HG02642 (cell line): ENCODE measurements around the gene CAMTA1.

Source experiments
- ATAC-seq: cut with Tn5 transposase; IDR thresholded peaks from one replicate; pipeline ENCODE4 v1.9.1; 2021; ENCODE audit warnings: mild to moderate bottlenecking; ENCODE audit not compliant: unreplicated experiment, poor library complexity

CAMTA1 gene

DNA sequence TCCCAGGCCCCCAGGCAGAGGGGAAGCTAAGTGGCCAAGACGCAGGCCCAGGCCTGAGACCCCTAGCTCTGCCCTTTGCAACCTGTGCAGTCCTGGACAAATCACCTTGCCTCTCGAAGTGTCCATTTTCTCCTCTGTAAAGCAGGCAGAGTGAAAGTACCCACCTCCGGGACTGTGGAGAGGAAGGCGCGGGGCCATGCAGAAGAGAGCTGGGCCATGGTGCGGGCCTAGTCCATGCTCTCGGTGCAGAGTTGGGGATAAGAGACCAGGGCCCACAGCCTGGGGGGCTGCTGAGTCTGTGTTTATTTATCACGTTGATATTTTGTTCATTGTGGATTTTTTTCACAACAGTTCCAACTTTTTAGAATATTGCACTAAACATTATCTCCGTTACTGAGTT is 825.7 kb downstream of the CAMTA1 start:
- ATAC-seq: no peak

DNA sequence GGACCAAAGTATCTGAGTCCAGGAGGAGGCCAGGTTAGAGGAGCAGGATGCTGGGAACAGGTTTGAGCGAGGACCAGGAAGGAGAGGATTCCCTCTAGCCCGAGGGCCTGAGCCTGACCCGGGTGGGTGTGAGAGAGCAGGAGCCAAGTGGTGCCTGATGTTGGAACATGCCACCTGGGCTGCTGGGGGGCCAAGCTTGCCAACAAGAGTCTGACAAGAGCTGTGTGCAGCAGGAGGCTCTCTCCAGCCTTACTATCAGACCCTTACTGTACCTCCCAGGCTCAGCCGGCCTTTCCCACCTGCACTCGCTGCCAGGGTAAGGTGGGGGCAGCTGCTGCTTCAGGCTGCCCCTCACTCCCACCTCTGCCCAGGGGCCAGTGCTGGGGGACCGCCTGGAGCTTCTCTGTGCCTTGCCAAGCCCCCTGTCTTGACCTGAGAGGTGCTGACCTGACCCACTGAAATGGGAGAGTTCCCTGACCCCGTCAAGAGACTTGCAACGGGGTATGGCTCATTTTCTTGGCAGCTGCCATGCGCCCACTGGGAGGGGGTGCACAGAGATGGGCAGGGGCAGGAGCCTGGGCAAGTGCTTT is 826.3 kb downstream of the CAMTA1 start:
- no peak for ATAC-seq

GRCh38 chr1:7613106-7613850 is 828.0 kb downstream of the CAMTA1 start:
- ATAC-seq: no peak

DNA sequence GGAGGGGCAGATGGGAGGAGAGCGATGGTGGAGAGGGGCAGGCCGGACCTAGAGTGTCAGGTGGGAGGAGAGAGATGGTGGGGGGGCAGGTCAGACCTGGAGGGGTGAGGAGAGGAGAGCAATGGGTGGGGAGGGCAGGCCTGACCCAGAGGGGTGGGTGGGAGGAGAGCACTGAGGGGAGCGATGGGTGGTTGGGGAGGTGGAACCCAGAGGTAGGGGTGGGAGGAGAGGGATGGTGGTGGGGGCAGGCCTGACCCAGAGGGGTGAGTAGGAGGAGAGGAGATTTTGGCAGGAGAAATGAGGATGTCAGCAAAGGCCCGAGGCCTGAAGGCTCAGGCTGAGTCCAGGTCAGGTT is 828.6 kb downstream of the CAMTA1 start:
- no peak for ATAC-seq

- no peak for ATAC-seq
These were observed 829.4 kb downstream of the CAMTA1 start for GRCh38 chr1:7614576-7615074.

GRCh38 chr1:7615138-7615537 is 829.9 kb downstream of the CAMTA1 start:
- no peak for ATAC-seq

- no peak for ATAC-seq
These were observed 831.0 kb downstream of the CAMTA1 start for GRCh38 chr1:7616076-7616832.

DNA sequence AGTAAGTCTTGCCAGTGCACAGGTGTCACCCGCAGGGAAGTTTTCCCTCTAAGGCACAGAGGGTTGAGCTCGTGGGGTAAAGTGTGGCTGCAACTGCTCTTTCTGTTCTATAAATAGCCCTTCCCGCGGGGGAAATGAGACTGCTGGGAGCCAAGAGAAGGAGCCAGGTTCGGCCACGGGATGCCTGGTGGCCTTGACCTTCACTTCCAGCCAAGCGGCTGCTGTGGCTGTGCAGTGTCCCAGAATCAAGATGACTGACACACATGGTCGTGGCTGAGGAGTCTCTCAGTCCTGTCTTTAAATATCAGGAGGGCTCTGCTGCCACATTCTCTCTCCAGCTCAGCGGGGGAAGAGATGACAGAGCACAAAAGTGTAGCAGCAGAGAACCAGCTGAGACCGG is 831.7 kb downstream of the CAMTA1 start:
- no peak for ATAC-seq

DNA sequence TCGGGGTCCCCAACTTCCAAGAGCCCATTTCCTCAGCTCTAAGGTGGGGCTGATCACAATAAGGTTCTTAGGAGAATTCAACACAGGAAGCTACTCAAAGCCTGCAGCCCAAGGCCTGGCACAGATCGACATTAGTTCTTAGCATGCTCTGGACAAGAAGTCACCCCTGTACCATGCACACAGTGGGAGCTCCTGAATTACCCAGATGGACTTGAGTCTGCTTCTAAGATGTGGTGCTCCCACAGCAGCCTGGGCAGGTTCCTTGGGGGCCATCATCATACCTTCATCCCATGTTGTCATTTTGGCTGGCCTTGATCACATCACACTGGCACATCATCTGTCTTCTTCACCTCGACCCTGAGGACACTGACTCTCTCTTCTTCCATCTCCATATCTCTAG is 832.6 kb downstream of the CAMTA1 start:
- ATAC-seq: no peak

DNA sequence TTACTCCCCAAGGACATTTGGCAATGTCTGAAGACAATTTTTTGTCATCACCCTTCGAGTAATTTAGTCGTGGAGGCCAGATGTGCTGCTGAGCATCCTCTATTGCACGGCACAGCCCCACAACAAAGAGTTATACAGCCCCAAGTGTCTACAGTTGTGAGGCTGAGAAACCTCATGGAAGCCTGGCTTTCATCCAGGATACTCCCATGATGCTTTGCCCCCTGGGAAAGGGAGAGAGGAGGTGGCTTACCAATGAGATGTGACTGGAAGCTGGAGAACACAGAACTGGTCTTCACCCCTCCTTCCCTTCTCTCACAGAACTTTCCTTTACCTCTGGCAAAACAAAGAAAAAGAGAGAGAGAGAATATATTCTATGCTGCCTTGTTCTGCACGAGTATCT is 834.9 kb downstream of the CAMTA1 start:
- no peak for ATAC-seq

GRCh38 chr1:7621334-7622219 is 836.3 kb downstream of the CAMTA1 start:
- no peak for ATAC-seq

- no peak for ATAC-seq
These were observed 838.6 kb downstream of the CAMTA1 start for GRCh38 chr1:7623842-7624241.

DNA sequence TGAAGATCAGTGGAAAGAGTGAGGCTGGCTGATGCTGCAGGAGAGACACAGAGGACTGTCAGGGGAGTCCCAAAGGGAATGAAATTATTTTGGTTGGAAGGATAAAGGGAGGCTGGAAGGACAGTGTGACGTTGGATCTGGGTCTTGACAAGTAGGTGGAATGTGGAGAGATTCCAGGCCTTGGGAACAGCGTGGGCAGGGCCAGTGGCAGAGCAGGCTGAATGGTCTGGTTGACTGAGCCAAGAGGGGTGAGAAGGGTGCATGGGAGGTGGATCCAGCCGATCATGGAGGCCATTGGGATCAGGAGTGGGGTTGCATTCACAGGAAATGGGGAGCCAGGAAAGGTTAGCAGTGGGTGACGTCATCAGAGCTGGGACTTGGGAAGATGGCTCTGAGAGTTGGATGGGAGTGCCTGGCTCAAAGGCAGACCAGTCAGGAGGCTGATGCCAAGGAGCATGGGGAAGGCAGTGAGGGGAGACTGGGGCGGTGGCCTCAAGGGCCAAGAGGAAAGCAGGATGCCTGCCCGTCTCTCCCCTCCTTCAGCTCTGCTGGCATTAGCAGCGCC is 839.6 kb downstream of the CAMTA1 start:
- ATAC-seq: no peak

GRCh38 chr1:7625401-7625800 is 840.1 kb downstream of the CAMTA1 start:
- ATAC-seq: no peak

DNA sequence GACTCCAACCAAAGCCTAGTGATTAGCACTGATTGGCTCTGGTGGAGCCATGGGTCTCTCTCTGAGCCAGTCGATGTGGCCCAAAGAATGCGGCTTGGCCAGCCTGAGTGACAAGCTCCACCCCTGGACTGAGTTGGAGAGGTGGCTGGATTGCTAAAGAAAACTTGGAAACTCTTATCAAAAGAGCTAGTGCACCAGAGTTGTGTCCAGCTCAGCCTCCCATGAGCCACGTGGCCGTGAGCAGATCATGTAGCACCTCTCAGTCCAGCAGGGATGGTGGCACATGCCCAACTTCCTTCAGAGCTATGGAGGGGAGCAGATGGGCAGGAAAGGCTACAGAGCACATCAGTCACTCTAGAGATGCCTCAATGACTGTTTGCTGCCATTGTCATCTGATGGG is 843.0 kb downstream of the CAMTA1 start:
- ATAC-seq: no peak

DNA sequence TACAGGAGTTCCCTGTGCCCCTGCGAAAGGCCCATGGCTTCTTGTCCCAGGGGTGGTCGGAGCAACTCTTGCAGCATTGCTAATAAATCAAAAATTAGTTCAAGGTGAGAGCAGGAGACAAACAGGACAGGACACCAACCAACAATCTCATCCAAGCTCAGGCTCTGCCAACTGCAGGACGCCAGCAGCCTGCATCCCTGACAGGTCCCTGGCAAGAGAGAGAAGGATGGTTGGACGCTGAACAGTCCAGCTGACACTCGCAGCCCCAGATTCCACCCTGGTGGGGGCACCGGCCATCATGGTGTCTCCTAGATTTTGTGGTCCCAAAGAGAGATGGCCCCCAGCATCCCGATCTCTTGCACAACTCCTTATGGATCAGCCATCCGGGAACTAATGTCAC is 843.8 kb downstream of the CAMTA1 start:
- ATAC-seq: no peak

DNA sequence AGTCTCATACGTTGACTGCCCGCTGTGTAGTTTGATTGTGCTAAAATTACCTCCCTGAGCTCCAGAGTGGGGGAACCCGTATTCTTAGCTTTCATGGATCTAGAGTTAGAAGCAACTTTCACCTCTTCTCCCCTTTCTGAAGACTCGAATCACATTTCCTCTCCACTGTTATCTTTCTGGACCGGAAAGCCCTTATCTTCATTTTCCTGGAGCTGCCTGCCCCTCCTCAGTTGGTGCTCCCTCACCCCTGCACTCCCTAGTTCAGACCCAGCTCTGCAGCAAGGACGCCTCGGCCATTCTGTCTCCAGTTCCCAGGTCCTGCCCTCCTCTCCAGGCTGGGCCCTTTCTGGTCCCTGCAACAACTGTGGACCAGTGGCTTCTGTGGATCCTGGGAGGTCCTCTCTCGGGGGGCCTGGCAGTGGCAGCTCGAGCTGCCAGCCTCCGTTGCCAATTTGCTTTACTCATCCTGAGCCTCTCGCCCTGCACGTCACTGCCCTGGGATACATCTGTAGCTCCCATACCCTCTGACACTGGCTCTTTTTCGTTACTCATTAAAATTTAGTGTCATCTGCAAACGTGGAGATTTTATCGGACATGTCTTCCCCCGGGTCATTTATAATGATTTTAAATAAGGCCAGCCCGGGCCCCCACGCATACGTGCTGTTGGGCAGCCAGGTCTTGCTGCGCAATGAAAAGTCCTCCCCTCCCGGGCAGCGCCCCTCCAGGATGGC is 844.4 kb downstream of the CAMTA1 start:
- ATAC-seq: no peak

- no peak for ATAC-seq
These were observed 845.1 kb downstream of the CAMTA1 start for GRCh38 chr1:7630378-7630777.

DNA sequence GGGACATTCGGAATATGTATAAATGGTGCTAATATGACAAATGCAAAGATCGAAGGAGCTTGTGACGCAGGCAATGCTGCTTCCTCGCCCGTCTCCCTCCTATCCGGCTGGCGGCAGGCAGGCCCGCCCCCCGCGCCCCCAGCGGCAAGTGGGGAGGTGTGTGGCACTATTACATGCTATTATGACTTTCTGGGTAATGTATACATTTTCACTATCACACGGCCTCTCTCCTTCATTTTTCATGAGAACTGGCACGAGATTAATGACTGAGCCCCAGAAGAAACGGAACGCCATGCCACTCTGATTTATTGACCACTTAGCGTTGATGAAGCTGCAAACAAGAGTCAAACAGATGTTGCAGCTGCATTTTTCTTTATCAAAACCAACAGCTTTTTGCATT is 846.9 kb downstream of the CAMTA1 start:
- no peak for ATAC-seq

GRCh38 chr1:7632681-7633080 is 847.4 kb downstream of the CAMTA1 start:
- ATAC-seq: no peak
